Measurements from ENCODE around the gene ZNRF4.

DNA sequence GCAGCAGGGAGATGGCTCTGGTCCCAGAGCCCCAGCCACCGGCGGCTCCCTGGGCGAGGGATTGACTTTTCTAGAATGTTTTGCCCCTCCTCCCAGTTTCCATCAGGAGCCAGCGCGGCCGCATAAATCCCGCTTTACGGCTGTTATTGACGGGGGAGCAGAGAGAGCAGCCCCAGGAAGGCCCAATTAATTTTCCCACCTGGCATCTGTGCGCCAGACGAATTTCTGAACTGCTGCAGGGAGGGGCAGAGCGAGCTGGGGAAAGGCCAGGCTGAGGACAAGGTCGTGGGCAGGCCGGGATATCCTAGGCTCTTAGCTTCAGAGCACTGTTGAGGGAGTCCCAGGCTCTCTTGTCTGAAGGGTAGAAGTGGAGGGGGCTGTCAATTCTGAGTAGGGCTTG, 24.7 kb downstream of the ZNRF4 start:
- TF ChIP-seq, protein P1, sequence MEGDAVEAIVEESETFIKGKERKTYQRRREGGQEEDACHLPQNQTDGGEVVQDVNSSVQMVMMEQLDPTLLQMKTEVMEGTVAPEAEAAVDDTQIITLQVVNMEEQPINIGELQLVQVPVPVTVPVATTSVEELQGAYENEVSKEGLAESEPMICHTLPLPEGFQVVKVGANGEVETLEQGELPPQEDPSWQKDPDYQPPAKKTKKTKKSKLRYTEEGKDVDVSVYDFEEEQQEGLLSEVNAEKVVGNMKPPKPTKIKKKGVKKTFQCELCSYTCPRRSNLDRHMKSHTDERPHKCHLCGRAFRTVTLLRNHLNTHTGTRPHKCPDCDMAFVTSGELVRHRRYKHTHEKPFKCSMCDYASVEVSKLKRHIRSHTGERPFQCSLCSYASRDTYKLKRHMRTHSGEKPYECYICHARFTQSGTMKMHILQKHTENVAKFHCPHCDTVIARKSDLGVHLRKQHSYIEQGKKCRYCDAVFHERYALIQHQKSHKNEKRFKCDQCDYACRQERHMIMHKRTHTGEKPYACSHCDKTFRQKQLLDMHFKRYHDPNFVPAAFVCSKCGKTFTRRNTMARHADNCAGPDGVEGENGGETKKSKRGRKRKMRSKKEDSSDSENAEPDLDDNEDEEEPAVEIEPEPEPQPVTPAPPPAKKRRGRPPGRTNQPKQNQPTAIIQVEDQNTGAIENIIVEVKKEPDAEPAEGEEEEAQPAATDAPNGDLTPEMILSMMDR (IDR thresholded peaks at IDR 0.05), result no peak
- no peak for TF ChIP-seq POLR2A (IDR thresholded peaks at IDR 0.05)
